Tibial nerve (tissue), 4 donors: Measurements from ENCODE around the gene PTPRD. TPM values are rescaled to one million over a fixed set of nuclear protein-coding genes. Genes with fewer than 3 reads are reported as not detected.

Experiments used
- DNase-seq, 2 donors: peaks; one replicate each; pipeline ENCODE4 v3.0.0-alpha.2; 2019; ENCODE audit warnings: low spot score in 2 of 2
- H3K27ac ChIP-seq, 4 donors: fragments of 200-600 bp; sonication (generic) in 3 of 4; one replicate each; pipeline ENCODE4 v1.5.1; 2017 to 2019; ENCODE audit warnings: mild to moderate bottlenecking in 1 of 4
- H3K27me3 ChIP-seq, 2 donors: fragments of 200-600 bp; sonication (generic) in 1 of 2; one replicate each; pipeline versions ENCODE4 v1.5.1 to v1.6.0; 2017 to 2019
- H3K36me3 ChIP-seq, 3 donors: fragments of 200-600 bp; sonication (generic); one replicate each; pipeline ENCODE4 v1.5.1; 2018 to 2019
- H3K4me1 ChIP-seq, 4 donors: fragments of 200-600 bp; sonication (generic) in 3 of 4; one replicate each; pipeline ENCODE4 v1.5.1; 2017 to 2019
- H3K4me3 ChIP-seq, 4 donors: fragments of 200-600 bp; sonication (generic) in 3 of 4; one replicate each; pipeline ENCODE4 v1.5.1; 2017 to 2019; ENCODE audit warnings: mild to moderate bottlenecking in 1 of 4, moderate library complexity in 1 of 4
- H3K9me3 ChIP-seq, 4 donors: fragments of 200-600 bp; sonication (generic) in 3 of 4; one replicate each; pipeline ENCODE4 v1.5.1; 2017 to 2019
- CTCF ChIP-seq, 5 experiments: fragments of 200-600 bp in 3 of 5; fragments of 450-650 bp in 2 of 5; sonication (generic) in 3 of 5; IDR thresholded peaks; one replicate each; pipeline ENCODE4 v1.5.1; 2016 to 2019; ENCODE audit warnings: antibody characterized with exemption in 5 of 5, mild to moderate bottlenecking in 3 of 5, moderate library complexity in 2 of 5
- EP300 ChIP-seq, 2 donors: sonication (generic); formaldehyde crosslinking; IDR thresholded peaks; one replicate each; pipeline ENCODE4 v1.6.1; 2017; ENCODE audit warnings: antibody characterized with exemption in 2 of 2, mild to moderate bottlenecking in 1 of 2
- POLR2A ChIP-seq, 2 donors: fragments of 450-650 bp; IDR thresholded peaks; one replicate each; pipeline ENCODE4 v1.6.1; 2017; ENCODE audit warnings: antibody characterized with exemption in 2 of 2, mild to moderate bottlenecking in 2 of 2, moderate library complexity in 2 of 2
- WGBS, 2 donors: methylation state at CpG; one replicate each; pipeline ENCODE4 v1.1.5; 2018; 5-methylcytosine and 5-hydroxymethylcytosine counted together
- total RNA-seq, 4 donors: library from RNA; depleted of rRNA; stranded (reverse); fragments of >200 nt; gene quantifications; one replicate each; pipeline ENCODE4 v1.1.0, GENCODE V29; 2016

PTPRD gene
- total RNA-seq, 4 donors from 2014 or later = 1.7 to 13.2 (median 5.1) TPM

GRCh38 chr9:10208691-10209069 lies 404.1 kb downstream of the PTPRD start:
- Histone ChIP-seq H3K4me1 (no peaks in the 10 kb centered on the region), H3K27ac (no peak overlapping the region), H3K4me3 (peak overlapping the region in 2 of 4 donors; percentile 12 to 38), H3K27me3 (no peaks in the 10 kb centered on the region), H3K36me3 (no peaks in the 10 kb centered on the region), H3K9me3 (no peaks in the 10 kb centered on the region)
- WGBS, 2 donors = 75 to 86% methylated on average over 3 of the region's 3 CpGs
- DNase-seq = no peak
- no peak for TF ChIP-seq CTCF (IDR thresholded peaks at IDR 0.05)
- no peak for TF ChIP-seq POLR2A (IDR thresholded peaks at IDR 0.05)
- no peak for TF ChIP-seq EP300 (IDR thresholded peaks at IDR 0.05)

GRCh38 chr9:10204276-10204675 lies 408.5 kb downstream of the PTPRD start:
- 45 to 48% methylated on average over 1 of the region's 1 CpG for WGBS, 2 donors
- no peaks in the 10 kb centered on the region for H3K36me3 ChIP-seq
- H3K27ac ChIP-seq = no peak overlapping the region
- no peak for DNase-seq
- no peak for TF ChIP-seq POLR2A (IDR thresholded peaks at IDR 0.05)
- no peak for TF ChIP-seq EP300 (IDR thresholded peaks at IDR 0.05)
- no peak for TF ChIP-seq CTCF (IDR thresholded peaks at IDR 0.05)
- no peak overlapping the region for H3K4me3 ChIP-seq
- H3K27me3 ChIP-seq = no peaks in the 10 kb centered on the region
- no peaks in the 10 kb centered on the region for H3K9me3 ChIP-seq
- H3K4me1 ChIP-seq = no peaks in the 10 kb centered on the region

GRCh38 chr9:10173561-10173960 lies 439.2 kb downstream of the PTPRD start:
- Histone ChIP-seq H3K4me1 (no peaks in the 10 kb centered on the region), H3K9me3 (peaks cover 0 to 3% (median 0%) of the 10 kb centered on the region in 4 donors), H3K27ac (no peak overlapping the region), H3K4me3 (no peak overlapping the region), H3K36me3 (no peaks in the 10 kb centered on the region), H3K27me3 (no peaks in the 10 kb centered on the region)
- no peak for DNase-seq
- TF ChIP-seq EP300 (IDR thresholded peaks at IDR 0.05) (no peak), CTCF (IDR thresholded peaks at IDR 0.05) (no peak), POLR2A (IDR thresholded peaks at IDR 0.05) (no peak)
- WGBS, 2 donors = 56 to 78% methylated on average over 1 of the region's 1 CpG

GRCh38 chr9:10172476-10172875 lies 440.3 kb downstream of the PTPRD start:
- no peaks in the 10 kb centered on the region for H3K4me1 ChIP-seq
- H3K27me3 ChIP-seq = no peaks in the 10 kb centered on the region
- TF ChIP-seq EP300 (IDR thresholded peaks at IDR 0.05) = no peak
- TF ChIP-seq CTCF (IDR thresholded peaks at IDR 0.05) = no peak
- no peak for TF ChIP-seq POLR2A (IDR thresholded peaks at IDR 0.05)
- H3K27ac ChIP-seq = no peak overlapping the region
- 48 to 57% methylated on average over 2 of the region's 2 CpGs for WGBS, 2 donors
- no peaks in the 10 kb centered on the region for H3K36me3 ChIP-seq
- H3K9me3 ChIP-seq = peaks cover 0 to 3% (median 0%) of the 10 kb centered on the region in 4 donors
- DNase-seq = no peak
- no peak overlapping the region for H3K4me3 ChIP-seq

GRCh38 chr9:10168241-10168640 lies 444.6 kb downstream of the PTPRD start:
- H3K4me1 ChIP-seq = no peaks in the 10 kb centered on the region
- H3K27me3 ChIP-seq = no peaks in the 10 kb centered on the region
- H3K4me3 ChIP-seq = no peak overlapping the region
- TF ChIP-seq POLR2A (IDR thresholded peaks at IDR 0.05) (no peak), EP300 (IDR thresholded peaks at IDR 0.05) (no peak), CTCF (IDR thresholded peaks at IDR 0.05) (no peak)
- peaks cover 0 to 3% (median 0%) of the 10 kb centered on the region in 4 donors for H3K9me3 ChIP-seq
- no peak overlapping the region for H3K27ac ChIP-seq
- no peak for DNase-seq
- no peaks in the 10 kb centered on the region for H3K36me3 ChIP-seq
- WGBS, 2 donors = 21 to 22% methylated on average over 1 of the region's 1 CpG
